CD8-positive, alpha-beta memory T cell (primary cell): ENCODE results near the gene SPECC1. TPM values are rescaled to one million over a fixed set of nuclear protein-coding genes. Genes with fewer than 3 reads are reported as not detected.
A peak's percentile ranks its signal among the peaks of the same experiment; 100 is the strongest.

ENCODE experiments used
- CTCF ChIA-PET: fragments of 350-600 bp; sonication (Branson Sonifier 250); formaldehyde crosslinking; loops from one replicate; lab custom pipeline; 2021; ENCODE audit warnings: antibody characterized with exemption; lab: Charles Lee
- POLR2A ChIA-PET: fragments of 350-600 bp; sonication (Branson Sonifier 250); formaldehyde crosslinking; loops from one replicate; lab custom pipeline; 2021; ENCODE audit warnings: antibody characterized with exemption; lab: Charles Lee
- DNase-seq, 5 donors: peaks; one replicate each; pipeline versions ENCODE4 v3.0.0 to v3.0.0-alpha.2; 2020 to 2022; ENCODE audit warnings: mixed read lengths in 1 of 5
- H3K27ac ChIP-seq: one replicate; pipeline ENCODE4 v1.7.0; 2013; ENCODE audit warnings: low read depth, mild to moderate bottlenecking, low read length, moderate library complexity
- H3K27me3 ChIP-seq: 2 replicates; pipeline ENCODE4 v1.7.0; 2013; ENCODE audit warnings: low read length, mild to moderate bottlenecking; ENCODE audit not compliant: insufficient read depth, poor library complexity, severe bottlenecking
- H3K36me3 ChIP-seq: 2 replicates; pipeline ENCODE4 v1.7.0; 2013; ENCODE audit warnings: mild to moderate bottlenecking, low read length, moderate library complexity; ENCODE audit not compliant: insufficient read depth
- H3K4me1 ChIP-seq: 2 replicates; pipeline ENCODE4 v1.7.0; 2013; ENCODE audit warnings: mild to moderate bottlenecking, low read length, moderate library complexity; ENCODE audit not compliant: insufficient read depth
- H3K4me3 ChIP-seq: 2 replicates; pipeline ENCODE4 v1.7.0; 2013; ENCODE audit warnings: mild to moderate bottlenecking, low read length
- H3K9me3 ChIP-seq: 2 replicates; pipeline ENCODE4 v1.7.0; 2013; ENCODE audit warnings: mild to moderate bottlenecking, low read length
- H3K27ac Mint-ChIP-seq, 8 donors: one replicate each; pipeline ENCODE4 v1.8.0; 2020 to 2021; ENCODE audit warnings: mixed read lengths in 8 of 8, mild to moderate bottlenecking in 6 of 8, inconsistent platforms in 3 of 8, moderate library complexity in 3 of 8
- H3K27me3 Mint-ChIP-seq, 2 donors: one replicate each; pipeline ENCODE4 v1.8.0; 2020 to 2021; ENCODE audit warnings: mixed read lengths in 2 of 2, mild to moderate bottlenecking in 1 of 2, moderate library complexity in 1 of 2
- H3K36me3 Mint-ChIP-seq, 3 donors: one replicate each; pipeline ENCODE4 v1.8.0; 2020 to 2021; ENCODE audit warnings: mixed read lengths in 3 of 3, inconsistent platforms in 1 of 3, mild to moderate bottlenecking in 1 of 3
- H3K4me1 Mint-ChIP-seq, 3 donors: one replicate each; pipeline ENCODE4 v1.8.0; 2020 to 2021; ENCODE audit warnings: mixed read lengths in 3 of 3, inconsistent platforms in 1 of 3, mild to moderate bottlenecking in 1 of 3
- H3K4me3 Mint-ChIP-seq, 7 donors: one replicate each; pipeline ENCODE4 v1.8.0; 2020 to 2021; ENCODE audit warnings: mixed read lengths in 7 of 7, mild to moderate bottlenecking in 6 of 7, moderate library complexity in 4 of 7, inconsistent platforms in 2 of 7
- H3K9me3 Mint-ChIP-seq, 5 donors: one replicate each; pipeline ENCODE4 v1.8.0; 2020 to 2022; ENCODE audit warnings: mixed read lengths in 5 of 5, mild to moderate bottlenecking in 3 of 5, moderate library complexity in 2 of 5, inconsistent platforms in 1 of 5
- polyA plus RNA-seq: library from polyadenylated mRNA; unstranded; fragments of 300-500 nt; fragmentation: Illumina TruSeq; gene quantifications from one replicate; pipeline ENCODE4 v1.2.3, GENCODE V29; 2021
- total RNA-seq, 2 experiments: library from RNA; stranded (reverse); gene quantifications; one replicate each; pipeline ENCODE4 v1.2.3, GENCODE V29; 2021

SPECC1 gene
- total and polyA plus RNA-seq, 3 experiments from 2014 or later: 12.5 to 15.9 (median 13.4) TPM

DNA sequence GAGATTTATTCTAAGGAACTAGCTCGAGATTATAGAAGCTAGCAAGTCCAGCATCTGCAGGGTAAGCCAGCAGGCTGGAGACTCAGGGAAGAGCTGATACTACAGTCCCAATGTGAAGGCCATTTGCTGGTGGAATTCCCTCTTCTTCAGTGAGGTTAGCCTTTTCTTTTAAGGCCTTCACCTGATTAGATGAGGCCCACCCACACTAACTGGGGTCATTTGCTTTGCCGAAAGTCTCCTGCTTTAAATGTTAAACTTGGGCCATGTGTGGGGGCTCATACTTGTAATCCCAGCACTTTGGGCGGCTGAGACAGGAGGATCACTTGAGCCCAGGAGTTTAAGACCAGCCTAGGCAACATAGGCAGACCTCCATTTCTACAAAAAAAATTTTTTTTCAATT is 289.9 kb downstream of the SPECC1 start:
- H3K4me3 ChIP-seq: no peak overlapping the region
- peaks cover 0 to 2% (median 0%) of the 10 kb centered on the region in 5 donors for H3K9me3 Mint-ChIP-seq
- peaks cover 2 to 21% (median 9%) of the 10 kb centered on the region in 3 donors for H3K36me3 Mint-ChIP-seq
- no peak overlapping the region for H3K27ac ChIP-seq
- no peaks in the 10 kb centered on the region for H3K36me3 ChIP-seq
- H3K9me3 ChIP-seq: no peaks in the 10 kb centered on the region
- ChIA-PET POLR2A (interaction anchor here (0.7 kb wide), 1 partner anchor 21 kb away, joined by 6 read pairs; no protein-coding TSS in a partner anchor), CTCF (no interaction called here)
- no peak for DNase-seq
- no peaks in the 10 kb centered on the region for H3K27me3 Mint-ChIP-seq
- H3K4me1 ChIP-seq: no peaks in the 10 kb centered on the region
- H3K27ac Mint-ChIP-seq: no peak overlapping the region
- H3K4me3 Mint-ChIP-seq: no peak overlapping the region
- no peaks in the 10 kb centered on the region for H3K4me1 Mint-ChIP-seq
- no peaks in the 10 kb centered on the region for H3K27me3 ChIP-seq

DNA sequence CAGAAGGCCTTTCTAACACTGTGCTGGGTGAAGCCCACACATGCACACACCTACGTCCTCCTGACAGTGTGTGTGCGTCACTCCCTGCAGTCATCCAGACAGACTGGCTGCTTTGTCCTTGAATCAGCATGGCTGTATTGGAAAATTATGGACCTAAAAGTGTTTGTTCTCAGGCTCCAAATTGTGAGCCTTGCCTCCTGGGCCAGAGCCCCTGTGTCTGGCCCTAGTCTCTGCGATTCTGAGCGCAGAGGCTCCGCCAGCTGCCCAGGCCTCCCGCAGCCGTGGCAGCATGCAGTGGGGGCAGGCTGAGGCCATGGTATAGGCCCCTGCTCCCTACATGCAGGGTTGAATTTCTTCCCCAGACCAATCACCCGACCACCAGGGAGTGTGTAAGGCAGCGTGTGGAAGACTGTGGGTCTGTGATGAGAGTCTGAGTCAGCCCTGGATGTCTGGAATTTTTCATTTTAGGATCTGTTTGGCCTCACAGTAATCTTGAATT is 291.3 kb downstream of the SPECC1 start:
- Histone ChIP-seq H3K36me3 (no peaks in the 10 kb centered on the region), H3K4me3 (no peak overlapping the region), H3K27ac (no peak overlapping the region), H3K4me1 (no peaks in the 10 kb centered on the region), H3K27me3 (no peaks in the 10 kb centered on the region), H3K9me3 (no peaks in the 10 kb centered on the region)
- Mint-ChIP-seq H3K4me3 (no peak overlapping the region), H3K36me3 (peaks cover 7 to 28% (median 12%) of the 10 kb centered on the region in 3 donors), H3K4me1 (no peaks in the 10 kb centered on the region), H3K27ac (peak overlapping the region in 1 of 8 donors; percentile 33), H3K27me3 (no peaks in the 10 kb centered on the region), H3K9me3 (peaks cover 0 to 10% (median 5%) of the 10 kb centered on the region in 5 donors)
- no peak for DNase-seq
- ChIA-PET CTCF (no interaction called here), POLR2A (no interaction called here)

DNA sequence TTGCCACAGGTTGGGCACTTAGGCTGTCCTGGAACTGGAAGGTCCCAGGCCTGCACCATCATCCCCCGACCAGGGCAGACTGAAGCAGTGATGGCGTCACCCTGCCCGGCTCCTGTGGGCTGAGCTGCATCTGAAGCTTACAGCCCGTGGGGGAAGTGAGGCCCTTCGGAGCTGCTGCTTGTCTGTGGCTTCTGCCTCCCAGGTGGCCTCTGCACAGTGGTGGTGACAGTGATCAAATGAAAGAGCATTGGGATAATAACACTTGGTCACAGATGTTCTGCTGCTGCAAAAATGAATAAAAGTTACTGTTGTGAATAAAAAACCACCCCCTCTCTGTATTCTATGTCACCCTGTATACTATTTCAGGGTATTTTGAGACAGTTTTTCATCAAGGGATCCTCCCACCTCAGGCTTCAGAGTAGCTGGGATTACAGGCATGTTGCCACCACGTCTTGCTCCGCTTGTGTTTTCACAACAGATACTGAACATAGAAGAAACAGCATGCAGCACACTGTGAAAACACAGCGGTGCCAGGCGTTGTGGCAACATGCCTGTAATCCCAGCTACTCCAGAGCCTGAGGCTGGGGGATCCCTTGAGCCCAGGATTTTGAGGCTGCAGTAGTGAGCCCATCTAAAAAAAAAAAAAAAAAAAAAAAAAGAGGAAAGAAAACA is 293.2 kb downstream of the SPECC1 start:
- no peak overlapping the region for H3K27ac ChIP-seq
- H3K4me1 ChIP-seq: no peaks in the 10 kb centered on the region
- no peaks in the 10 kb centered on the region for H3K27me3 ChIP-seq
- H3K36me3 ChIP-seq: no peaks in the 10 kb centered on the region
- POLR2A ChIA-PET: no interaction called here
- no peaks in the 10 kb centered on the region for H3K9me3 ChIP-seq
- no peak overlapping the region for H3K27ac Mint-ChIP-seq
- CTCF ChIA-PET: no interaction called here
- no peak for DNase-seq
- no peak overlapping the region for H3K4me3 Mint-ChIP-seq
- peaks cover 10 to 19% (median 18%) of the 10 kb centered on the region in 5 donors for H3K9me3 Mint-ChIP-seq
- no peaks in the 10 kb centered on the region for H3K4me1 Mint-ChIP-seq
- H3K27me3 Mint-ChIP-seq: no peaks in the 10 kb centered on the region
- H3K36me3 Mint-ChIP-seq: peaks cover 9 to 33% (median 19%) of the 10 kb centered on the region in 3 donors
- H3K4me3 ChIP-seq: no peak overlapping the region

DNA sequence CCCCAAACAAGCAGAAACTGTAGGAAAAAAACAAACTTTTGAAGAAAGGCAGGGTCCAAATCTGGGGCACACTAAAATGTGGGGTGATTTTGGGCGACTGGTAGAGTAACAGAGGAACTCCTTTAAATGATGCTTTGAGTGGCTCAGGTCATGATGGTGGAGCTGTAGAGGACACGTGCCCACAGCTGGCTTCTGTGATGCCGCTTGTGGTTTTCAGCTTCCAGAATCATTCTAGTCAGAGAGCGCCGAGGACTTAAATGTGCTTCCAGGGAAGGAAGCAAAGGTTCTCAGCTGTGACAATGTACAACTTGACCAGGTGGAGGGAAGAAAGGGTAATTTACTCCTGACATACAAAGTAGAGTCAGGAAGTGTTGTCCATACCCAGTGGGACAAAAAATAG is 295.8 kb downstream of the SPECC1 start:
- no peak overlapping the region for H3K27ac ChIP-seq
- Mint-ChIP-seq H3K36me3 (peaks cover 9 to 40% (median 23%) of the 10 kb centered on the region in 3 donors), H3K4me3 (no peak overlapping the region), H3K4me1 (no peaks in the 10 kb centered on the region), H3K27ac (peak overlapping the region in 1 of 8 donors; percentile 51), H3K27me3 (no peaks in the 10 kb centered on the region), H3K9me3 (peaks cover 15 to 24% (median 18%) of the 10 kb centered on the region in 5 donors)
- no peak for DNase-seq
- no peaks in the 10 kb centered on the region for H3K4me1 ChIP-seq
- H3K4me3 ChIP-seq: no peak overlapping the region
- ChIA-PET POLR2A (no interaction called here), CTCF (no interaction called here)
- H3K9me3 ChIP-seq: no peaks in the 10 kb centered on the region
- no peaks in the 10 kb centered on the region for H3K36me3 ChIP-seq
- H3K27me3 ChIP-seq: no peaks in the 10 kb centered on the region

DNA sequence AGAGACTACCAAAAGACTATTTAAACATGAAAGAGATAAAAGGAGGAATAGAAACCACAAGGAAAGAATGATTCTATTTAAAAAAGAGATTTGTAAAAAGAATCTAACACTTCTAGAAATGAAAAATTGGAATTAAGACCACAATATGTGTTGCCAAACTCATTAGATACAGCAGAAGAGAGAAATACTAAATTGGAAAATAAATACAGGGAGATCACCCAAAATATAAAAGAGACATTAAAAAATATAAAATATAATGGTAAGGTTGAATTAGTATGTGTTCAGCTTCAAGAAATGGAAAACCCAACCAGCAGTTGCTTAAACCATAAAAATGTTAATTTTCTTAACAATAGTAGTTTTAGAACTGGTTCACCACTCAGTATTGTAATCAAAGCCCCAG is 297.8 kb downstream of the SPECC1 start:
- peaks cover 15 to 24% (median 18%) of the 10 kb centered on the region in 5 donors for H3K9me3 Mint-ChIP-seq
- H3K4me1 Mint-ChIP-seq: no peaks in the 10 kb centered on the region
- Histone ChIP-seq H3K9me3 (no peaks in the 10 kb centered on the region), H3K4me1 (no peaks in the 10 kb centered on the region), H3K27ac (no peak overlapping the region), H3K4me3 (no peak overlapping the region), H3K27me3 (no peaks in the 10 kb centered on the region), H3K36me3 (no peaks in the 10 kb centered on the region)
- peaks cover 9 to 36% (median 23%) of the 10 kb centered on the region in 3 donors for H3K36me3 Mint-ChIP-seq
- no peak for DNase-seq
- POLR2A ChIA-PET: no interaction called here
- no peak overlapping the region for H3K4me3 Mint-ChIP-seq
- H3K27ac Mint-ChIP-seq: no peak overlapping the region
- CTCF ChIA-PET: interaction anchor here (1.4 kb wide), 1 partner anchor 80 kb away, joined by 4 read pairs; no protein-coding TSS in a partner anchor
- no peaks in the 10 kb centered on the region for H3K27me3 Mint-ChIP-seq

DNA sequence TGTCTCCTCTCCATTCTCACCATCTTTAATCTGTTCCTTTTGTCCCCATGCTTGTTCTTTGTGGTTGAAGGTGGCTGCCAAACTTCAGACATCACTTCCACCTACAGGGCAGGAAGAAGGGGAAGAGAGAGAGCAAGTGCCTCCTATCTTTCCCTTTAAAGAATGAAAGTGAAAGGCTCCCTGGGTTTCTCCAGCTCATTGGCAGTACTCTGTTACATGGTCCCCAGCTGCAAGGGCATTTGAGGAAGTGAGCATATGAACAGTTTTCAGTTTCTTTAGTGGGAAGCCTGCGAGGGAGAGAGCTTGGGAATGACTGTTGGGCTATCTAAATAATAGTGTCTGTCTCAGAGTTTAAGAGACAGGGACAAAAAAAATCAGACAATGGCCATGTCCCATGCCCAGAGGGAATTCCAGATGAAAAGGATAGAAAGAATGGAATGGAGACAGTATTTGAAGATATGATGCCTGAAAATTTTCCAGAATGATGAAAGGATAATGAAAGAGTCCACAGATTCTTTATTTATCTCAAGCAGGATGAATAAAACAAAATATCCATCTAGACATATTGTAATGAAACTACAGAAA is 298.3 kb downstream of the SPECC1 start:
- POLR2A ChIA-PET: no interaction called here
- no peak overlapping the region for H3K4me3 Mint-ChIP-seq

DNA sequence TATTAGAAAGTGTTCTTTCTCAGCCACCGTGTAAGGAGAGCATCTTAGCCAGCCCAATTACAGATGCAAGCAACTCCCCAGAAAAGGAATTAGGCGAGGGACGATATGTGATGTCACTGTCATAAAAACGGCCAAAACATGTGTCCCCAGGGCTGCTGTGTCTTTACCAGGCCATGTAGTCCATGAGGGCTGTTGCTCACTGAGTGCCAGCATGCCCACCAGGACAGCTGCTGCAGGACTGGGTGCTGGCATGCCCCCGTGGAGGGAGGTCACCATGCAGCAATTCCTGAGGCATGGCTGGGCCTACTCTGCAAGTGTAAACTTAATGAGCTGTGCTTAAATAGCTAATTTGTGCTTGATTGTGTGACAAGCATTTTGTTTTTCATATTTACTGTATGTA is 301.3 kb downstream of the SPECC1 start:
- Histone ChIP-seq H3K36me3 (no peaks in the 10 kb centered on the region), H3K4me1 (no peaks in the 10 kb centered on the region)

More for the DNA sequence above, 298.3 kb downstream of the SPECC1 start:
- no peaks in the 10 kb centered on the region for H3K27me3 ChIP-seq
- DNase-seq: no peak
- Mint-ChIP-seq H3K27ac (no peak overlapping the region), H3K27me3 (no peaks in the 10 kb centered on the region), H3K9me3 (peaks cover 15 to 24% (median 18%) of the 10 kb centered on the region in 5 donors), H3K36me3 (peaks cover 9 to 36% (median 23%) of the 10 kb centered on the region in 3 donors), H3K4me1 (no peaks in the 10 kb centered on the region)
- no peaks in the 10 kb centered on the region for H3K9me3 ChIP-seq
- no peak overlapping the region for H3K27ac ChIP-seq
- no peak overlapping the region for H3K4me3 ChIP-seq
- CTCF ChIA-PET: interaction anchor here (1.4 kb wide), 1 partner anchor 81 kb away, joined by 4 read pairs; no protein-coding TSS in a partner anchor
- H3K4me1 ChIP-seq: no peaks in the 10 kb centered on the region
- H3K36me3 ChIP-seq: no peaks in the 10 kb centered on the region

DNA sequence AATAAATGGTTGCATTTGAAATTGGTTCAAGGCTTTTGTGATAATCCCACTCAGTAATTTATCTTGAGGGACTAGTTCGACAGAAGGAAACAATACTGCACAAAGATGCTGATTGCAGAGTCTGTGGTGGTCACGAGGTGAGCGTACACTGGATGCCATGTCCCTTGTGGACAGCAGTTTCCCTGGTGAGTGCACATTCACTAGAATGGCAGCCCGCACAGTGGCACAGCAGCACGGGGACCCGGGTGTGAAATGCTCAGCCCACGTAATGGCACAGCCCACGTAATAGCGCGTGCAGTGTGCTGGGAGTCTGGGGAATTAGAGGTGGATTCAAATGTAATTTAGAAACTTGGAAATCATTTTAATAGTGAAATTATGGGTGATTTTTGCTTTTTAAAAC is 304.1 kb downstream of the SPECC1 start:
- Mint-ChIP-seq H3K27me3 (peaks cover 0 to 1% of the 10 kb centered on the region in 2 donors), H3K27ac (no peak overlapping the region), H3K4me1 (no peaks in the 10 kb centered on the region), H3K36me3 (peaks cover 0 to 8% (median 5%) of the 10 kb centered on the region in 3 donors), H3K4me3 (peak overlapping the region in 1 of 7 donors; percentile 18), H3K9me3 (no peaks in the 10 kb centered on the region)
- DNase-seq: no peak
- no peaks in the 10 kb centered on the region for H3K36me3 ChIP-seq
- H3K4me1 ChIP-seq: no peaks in the 10 kb centered on the region
- H3K4me3 ChIP-seq: no peak overlapping the region
- H3K27ac ChIP-seq: no peak overlapping the region
- H3K27me3 ChIP-seq: no peaks in the 10 kb centered on the region
- ChIA-PET POLR2A (no interaction called here), CTCF (no interaction called here)
- no peaks in the 10 kb centered on the region for H3K9me3 ChIP-seq

More for the DNA sequence above, 301.3 kb downstream of the SPECC1 start:
- DNase-seq: no peak
- H3K9me3 ChIP-seq: no peaks in the 10 kb centered on the region
- H3K36me3 Mint-ChIP-seq: peaks cover 4 to 25% (median 19%) of the 10 kb centered on the region in 3 donors
- CTCF ChIA-PET: interaction anchor here (1.1 kb wide), 1 partner anchor 10 kb away, joined by 4 read pairs; no protein-coding TSS in a partner anchor
- no peak overlapping the region for H3K27ac ChIP-seq
- no peak overlapping the region for H3K27ac Mint-ChIP-seq
- peaks cover 8 to 20% (median 16%) of the 10 kb centered on the region in 5 donors for H3K9me3 Mint-ChIP-seq
- H3K27me3 ChIP-seq: no peaks in the 10 kb centered on the region
- no peak overlapping the region for H3K4me3 ChIP-seq
- POLR2A ChIA-PET: no interaction called here
- H3K27me3 Mint-ChIP-seq: no peaks in the 10 kb centered on the region
- no peak overlapping the region for H3K4me3 Mint-ChIP-seq
- no peaks in the 10 kb centered on the region for H3K4me1 Mint-ChIP-seq
